Left lung (tissue), 10 donors: ENCODE results near the gene DYNLT2. TPM values are rescaled to one million over a fixed set of nuclear protein-coding genes. Genes with fewer than 3 reads are reported as not detected.

Source experiments
- ATAC-seq: fragments of 200-7000 bp; cut with Tn5 transposase; one replicate; pipeline ENCODE4 v1.9.1; 2020; ENCODE audit warnings: moderate library complexity
- DNase-seq, 4 donors: peaks; one replicate each; pipeline ENCODE4 v3.0.0-alpha.2; 2013 to 2020
- H3K27ac ChIP-seq, 2 donors: fragments of 200-600 bp; sonication (generic) in 1 of 2; one replicate each; pipeline versions ENCODE4 v1.5.0 to v1.8.0; 2020 to 2021
- H3K27me3 ChIP-seq, 2 donors: fragments of 200-600 bp; sonication (generic) in 1 of 2; one replicate each; pipeline versions ENCODE4 v1.5.0 to v1.8.0; 2020 to 2021
- H3K36me3 ChIP-seq, 2 donors: fragments of 200-600 bp; sonication (generic) in 1 of 2; one replicate each; pipeline versions ENCODE4 v1.5.0 to v1.8.0; 2020 to 2021
- H3K4me1 ChIP-seq, 2 donors: fragments of 200-600 bp; one replicate each; pipeline ENCODE4 v1.8.0; 2021
- H3K4me3 ChIP-seq, 2 donors: fragments of 200-600 bp; sonication (generic) in 1 of 2; one replicate each; pipeline versions ENCODE4 v1.5.0 to v1.8.0; 2020 to 2021; ENCODE audit warnings: mild to moderate bottlenecking in 1 of 2
- H3K9me3 ChIP-seq, 2 donors: fragments of 200-600 bp; sonication (generic) in 1 of 2; one replicate each; pipeline versions ENCODE4 v1.5.0 to v1.8.0; 2020 to 2021
- intact Hi-C, 2 donors: fragments of 100-400 bp; cut with DNase I; formaldehyde crosslinking; loops; one replicate each; pipeline versions ENCODE4 v1.11.2 to v1.14.2; 2022
- polyA plus RNA-seq, 6 donors: library from polyadenylated mRNA; unstranded; fragments of 120-200 nt; gene quantifications; one replicate each; pipeline ENCODE4 v1.2.1, GENCODE V29; 2013; ENCODE audit not compliant: insufficient read length in 6 of 6
- total RNA-seq, 2 donors: library from RNA; stranded (reverse); fragmentation: NEBNext Ultra II Directional; extraction: Animal tissue kit (Norgen Biotek cat#: 25700); gene quantifications; one replicate each; pipeline ENCODE4 v1.2.1, GENCODE V29; 2021
- TF ChIP-seq, protein P1 (sequence below), 2 donors: fragments of 200-600 bp; sonication (generic) in 1 of 2; IDR thresholded peaks; one replicate each; pipeline versions ENCODE4 v1.5.0 to v1.8.0; 2021; ENCODE audit warnings: antibody characterized with exemption in 2 of 2
- donor health status: DM: no; HTN: yes; CAD: no.
- donor health status: DM: no; HTN: no; CAD: no.

Gene DYNLT2
- total and polyA plus RNA-seq, 8 donors, result 1.4 to 10.6 (median 6.1) TPM

- H3K4me3 ChIP-seq, result no peak overlapping the region
- intact Hi-C loops, result loop anchor here in 1 of 2 donors (10.0 kb wide), 1 partner anchor 736 kb away; no protein-coding TSS in a partner anchor
- H3K27ac ChIP-seq, result no peak overlapping the region
- no peak for ATAC-seq
- peaks cover 3 to 17% of the 10 kb centered on the region in 2 donors for H3K4me1 ChIP-seq
- peaks cover 0 to 6% of the 10 kb centered on the region in 2 donors for H3K36me3 ChIP-seq
- no peak for DNase-seq
- TF ChIP-seq, protein P1, sequence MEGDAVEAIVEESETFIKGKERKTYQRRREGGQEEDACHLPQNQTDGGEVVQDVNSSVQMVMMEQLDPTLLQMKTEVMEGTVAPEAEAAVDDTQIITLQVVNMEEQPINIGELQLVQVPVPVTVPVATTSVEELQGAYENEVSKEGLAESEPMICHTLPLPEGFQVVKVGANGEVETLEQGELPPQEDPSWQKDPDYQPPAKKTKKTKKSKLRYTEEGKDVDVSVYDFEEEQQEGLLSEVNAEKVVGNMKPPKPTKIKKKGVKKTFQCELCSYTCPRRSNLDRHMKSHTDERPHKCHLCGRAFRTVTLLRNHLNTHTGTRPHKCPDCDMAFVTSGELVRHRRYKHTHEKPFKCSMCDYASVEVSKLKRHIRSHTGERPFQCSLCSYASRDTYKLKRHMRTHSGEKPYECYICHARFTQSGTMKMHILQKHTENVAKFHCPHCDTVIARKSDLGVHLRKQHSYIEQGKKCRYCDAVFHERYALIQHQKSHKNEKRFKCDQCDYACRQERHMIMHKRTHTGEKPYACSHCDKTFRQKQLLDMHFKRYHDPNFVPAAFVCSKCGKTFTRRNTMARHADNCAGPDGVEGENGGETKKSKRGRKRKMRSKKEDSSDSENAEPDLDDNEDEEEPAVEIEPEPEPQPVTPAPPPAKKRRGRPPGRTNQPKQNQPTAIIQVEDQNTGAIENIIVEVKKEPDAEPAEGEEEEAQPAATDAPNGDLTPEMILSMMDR (IDR thresholded peaks at IDR 0.05), result no peak
- peaks cover 0 to 23% of the 10 kb centered on the region in 2 donors for H3K27me3 ChIP-seq
- no peaks in the 10 kb centered on the region for H3K9me3 ChIP-seq
Observed at GRCh38 chr6:169788809-169789145, 37.4 kb upstream of the DYNLT2 start.

DNA sequence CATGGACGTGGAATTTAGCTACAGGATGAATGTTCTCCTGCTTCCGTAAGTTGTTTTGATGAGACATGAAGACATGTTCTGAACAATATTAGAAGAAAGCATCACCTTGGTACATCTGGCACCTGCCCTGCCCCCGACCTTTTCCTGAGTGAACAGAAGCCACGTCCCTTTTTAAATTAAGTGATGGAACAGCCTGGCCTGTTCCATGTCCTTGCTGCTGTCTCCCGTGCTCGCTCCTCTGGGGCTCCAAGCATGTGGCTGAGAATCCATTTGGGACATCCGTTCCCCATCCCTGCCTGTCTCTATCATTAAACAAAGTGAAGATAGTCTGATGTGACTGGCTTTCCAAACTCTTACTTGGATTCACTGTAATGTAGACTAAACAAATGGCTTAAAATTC is 36.4 kb upstream of the DYNLT2 start:
- TF ChIP-seq, protein P1 (IDR thresholded peaks at IDR 0.05), result no peak
- DNase-seq, result no peak
- Histone ChIP-seq H3K9me3 (no peaks in the 10 kb centered on the region), H3K36me3 (peaks cover 0 to 6% of the 10 kb centered on the region in 2 donors), H3K4me3 (no peak overlapping the region), H3K27ac (no peak overlapping the region), H3K4me1 (peaks cover 3 to 17% of the 10 kb centered on the region in 2 donors), H3K27me3 (peaks cover 0 to 23% of the 10 kb centered on the region in 2 donors)
- ATAC-seq, result no peak
- intact Hi-C loops, result loop anchor here in 1 of 2 donors (10.0 kb wide), 1 partner anchor 737 kb away; no protein-coding TSS in a partner anchor

GRCh38 chr6:169786349-169786748 is 35.0 kb upstream of the DYNLT2 start:
- H3K4me1 ChIP-seq, result peaks cover 3 to 17% of the 10 kb centered on the region in 2 donors
- TF ChIP-seq, protein P1 (IDR thresholded peaks at IDR 0.05), result no peak
- H3K9me3 ChIP-seq, result no peaks in the 10 kb centered on the region
- peaks cover 0 to 8% of the 10 kb centered on the region in 2 donors for H3K36me3 ChIP-seq
- intact Hi-C loops, result loop anchor here in 1 of 2 donors (10.0 kb wide), 1 partner anchor 738 kb away; no protein-coding TSS in a partner anchor
- ATAC-seq (no peak), DNase-seq (no peak)
- H3K4me3 ChIP-seq, result no peak overlapping the region
- H3K27ac ChIP-seq, result no peak overlapping the region
- peaks cover 0 to 23% of the 10 kb centered on the region in 2 donors for H3K27me3 ChIP-seq

DNA sequence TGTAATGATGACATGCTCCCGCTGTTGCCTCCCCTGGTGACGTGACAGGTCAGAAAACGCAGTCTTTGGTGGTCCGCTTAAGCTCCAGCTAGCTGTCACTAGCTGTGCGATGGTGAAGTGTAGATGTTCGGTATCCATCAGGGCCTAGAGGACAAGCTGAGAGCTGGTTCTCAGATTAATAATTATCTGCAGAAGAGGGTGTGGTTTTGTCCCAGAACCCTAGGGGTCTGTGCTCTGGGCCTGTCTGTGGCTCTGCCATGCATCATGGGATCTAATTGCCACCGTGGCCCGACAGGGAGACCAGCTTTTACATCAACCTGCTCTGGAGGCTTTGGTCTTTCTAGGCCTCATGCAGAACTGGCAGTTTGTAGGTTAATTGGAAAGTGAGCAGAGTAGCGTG is 34.2 kb upstream of the DYNLT2 start:
- peaks cover 0 to 11% of the 10 kb centered on the region in 2 donors for H3K36me3 ChIP-seq
- ATAC-seq (no peak), DNase-seq (no peak)
- H3K9me3 ChIP-seq, result no peaks in the 10 kb centered on the region
- TF ChIP-seq, protein P1 (IDR thresholded peaks at IDR 0.05), result no peak
- H3K27me3 ChIP-seq, result peaks cover 0 to 19% of the 10 kb centered on the region in 2 donors
- intact Hi-C loops, result loop anchor here in 1 of 2 donors (10.0 kb wide), 1 partner anchor 739 kb away; no protein-coding TSS in a partner anchor
- H3K4me1 ChIP-seq, result peaks cover 3 to 13% of the 10 kb centered on the region in 2 donors
- H3K4me3 ChIP-seq, result no peak overlapping the region
- H3K27ac ChIP-seq, result no peak overlapping the region

GRCh38 chr6:169784821-169785340 is 33.5 kb upstream of the DYNLT2 start:
- peaks cover 0 to 13% of the 10 kb centered on the region in 2 donors for H3K27me3 ChIP-seq
- no peak for ATAC-seq
- intact Hi-C loops, result loop anchor here in 1 of 2 donors (10.0 kb wide), 1 partner anchor 740 kb away; no protein-coding TSS in a partner anchor
- H3K9me3 ChIP-seq, result no peaks in the 10 kb centered on the region
- H3K27ac ChIP-seq, result no peak overlapping the region
- no peak overlapping the region for H3K4me3 ChIP-seq
- H3K4me1 ChIP-seq, result peaks cover 2 to 6% of the 10 kb centered on the region in 2 donors
- TF ChIP-seq, protein P1 (IDR thresholded peaks at IDR 0.05), result no peak
- H3K36me3 ChIP-seq, result peaks cover 0 to 18% of the 10 kb centered on the region in 2 donors
- DNase-seq, result no peak
